Stomach (tissue), 4 donors: Measurements from ENCODE around the gene NALCN.

ENCODE experiments used
- EP300 ChIP-seq: sonication (generic); formaldehyde crosslinking; IDR thresholded peaks from one replicate; pipeline ENCODE4 v1.6.1; 2017; ENCODE audit warnings: antibody characterized with exemption
- POLR2A ChIP-seq, 4 donors: fragments of 450-650 bp; IDR thresholded peaks; one replicate each; pipeline ENCODE4 v1.6.1; 2016; ENCODE audit warnings: antibody characterized with exemption in 4 of 4, control low read depth in 2 of 4, mild to moderate bottlenecking in 1 of 4, moderate library complexity in 1 of 4
- POLR2AphosphoS5 ChIP-seq, 3 donors: sonication (generic); formaldehyde crosslinking; IDR thresholded peaks; one replicate each; pipeline ENCODE4 v1.6.1; 2016; ENCODE audit warnings: antibody characterized with exemption in 3 of 3
- TF ChIP-seq, protein P1 (sequence below), 7 experiments: fragments of 450-650 bp in 4 of 7; fragments of 200-600 bp in 3 of 7; sonication (generic) in 3 of 7; IDR thresholded peaks; one replicate each; pipeline ENCODE4 v1.5.1; 2016 to 2019; ENCODE audit warnings: antibody characterized with exemption in 7 of 7, control low read depth in 2 of 7, mild to moderate bottlenecking in 1 of 7

DNA sequence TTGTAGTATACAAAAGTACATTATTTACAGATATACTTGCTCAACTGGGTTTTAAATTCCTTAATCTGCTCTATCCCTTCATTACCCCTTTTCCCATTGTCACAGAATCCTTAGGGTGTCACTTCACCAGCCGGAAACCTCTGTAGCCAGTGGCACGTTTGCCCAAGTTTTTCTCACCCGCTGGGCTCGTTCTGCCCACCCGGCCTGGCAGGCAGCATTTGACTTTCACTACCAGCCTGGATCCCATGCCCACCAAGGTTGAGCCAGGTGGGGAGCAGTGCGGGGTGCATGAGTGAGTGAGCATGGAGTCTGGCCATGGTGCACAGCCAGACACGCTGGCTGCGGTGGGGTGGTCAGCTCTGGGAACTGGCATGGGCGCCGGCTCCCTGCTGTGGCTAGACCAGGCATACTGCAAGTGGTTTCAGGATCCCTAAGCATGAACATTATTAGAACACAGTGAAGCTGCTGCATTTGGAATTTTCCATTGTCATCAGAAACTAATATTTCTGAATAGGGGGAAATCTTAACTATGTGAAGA, 98.3 kb downstream of the NALCN start:
- TF ChIP-seq, protein P1, sequence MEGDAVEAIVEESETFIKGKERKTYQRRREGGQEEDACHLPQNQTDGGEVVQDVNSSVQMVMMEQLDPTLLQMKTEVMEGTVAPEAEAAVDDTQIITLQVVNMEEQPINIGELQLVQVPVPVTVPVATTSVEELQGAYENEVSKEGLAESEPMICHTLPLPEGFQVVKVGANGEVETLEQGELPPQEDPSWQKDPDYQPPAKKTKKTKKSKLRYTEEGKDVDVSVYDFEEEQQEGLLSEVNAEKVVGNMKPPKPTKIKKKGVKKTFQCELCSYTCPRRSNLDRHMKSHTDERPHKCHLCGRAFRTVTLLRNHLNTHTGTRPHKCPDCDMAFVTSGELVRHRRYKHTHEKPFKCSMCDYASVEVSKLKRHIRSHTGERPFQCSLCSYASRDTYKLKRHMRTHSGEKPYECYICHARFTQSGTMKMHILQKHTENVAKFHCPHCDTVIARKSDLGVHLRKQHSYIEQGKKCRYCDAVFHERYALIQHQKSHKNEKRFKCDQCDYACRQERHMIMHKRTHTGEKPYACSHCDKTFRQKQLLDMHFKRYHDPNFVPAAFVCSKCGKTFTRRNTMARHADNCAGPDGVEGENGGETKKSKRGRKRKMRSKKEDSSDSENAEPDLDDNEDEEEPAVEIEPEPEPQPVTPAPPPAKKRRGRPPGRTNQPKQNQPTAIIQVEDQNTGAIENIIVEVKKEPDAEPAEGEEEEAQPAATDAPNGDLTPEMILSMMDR (IDR thresholded peaks at IDR 0.05), result no peak
- TF ChIP-seq EP300 (no peak), POLR2A (IDR thresholded peaks at IDR 0.05) (no peak), POLR2AphosphoS5 (IDR thresholded peaks at IDR 0.05) (no peak)
